DMS153 (cell line): Measurements from ENCODE around the gene OR56A3.

Experiments used
- DNase-seq: peaks from one replicate; lab custom pipeline; 2025; lab: John Stamatoyannopoulos, UW

The OR56A3 gene

GRCh38 chr11:5973530-5973929 lies 31.5 kb downstream of the OR56A3 start:
- no peak for DNase-seq

DNA sequence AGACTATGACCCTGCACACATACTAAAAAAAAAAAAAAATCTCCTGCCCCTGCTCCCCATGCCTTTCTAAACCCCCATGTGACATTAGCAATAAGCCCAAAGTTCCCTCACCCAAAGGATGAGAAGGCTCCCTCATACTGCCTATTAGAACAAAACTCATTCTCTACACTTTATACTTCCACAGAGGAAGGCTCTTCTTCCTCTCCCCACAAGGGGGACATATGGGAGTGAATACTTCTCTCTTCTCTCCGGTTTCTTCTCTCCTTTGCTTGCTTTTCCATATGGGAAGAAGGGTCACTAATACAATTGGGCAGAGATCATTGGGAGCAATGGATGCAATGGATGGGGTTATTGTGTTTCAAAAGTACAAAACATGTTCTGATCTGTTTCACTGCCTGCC lies 41.4 kb downstream of the OR56A3 start:
- DNase-seq = no peak

DNA sequence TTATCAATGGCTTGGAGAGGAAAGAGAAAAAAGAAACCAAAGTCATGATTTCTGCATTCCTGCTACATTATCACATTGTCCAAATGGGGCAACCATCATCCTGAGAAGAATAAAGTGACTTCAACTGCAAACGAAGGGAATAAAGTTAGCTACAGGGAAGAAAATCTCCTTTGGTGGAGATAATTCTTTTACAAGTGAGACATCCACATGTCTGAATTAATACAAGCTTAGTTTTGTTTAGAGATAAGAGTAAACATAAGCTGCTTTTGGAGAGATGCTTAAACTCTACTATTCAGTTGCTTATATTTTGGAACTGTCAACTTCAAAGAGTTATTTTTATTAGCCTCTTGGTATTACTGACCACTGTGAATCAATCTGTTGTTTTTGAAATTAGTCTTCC lies 44.8 kb downstream of the OR56A3 start, which contains the start of gene OR52L1:
OR52L1 (minus strand) TSS at position 101 of the 400 bp plus-strand sequence; CDS start at position 46, 55 bp downstream.
- no peak for DNase-seq

- DNase-seq = no peak
Measured at GRCh38 chr11:5989203-5989602, 47.2 kb downstream of the OR56A3 start.

DNA sequence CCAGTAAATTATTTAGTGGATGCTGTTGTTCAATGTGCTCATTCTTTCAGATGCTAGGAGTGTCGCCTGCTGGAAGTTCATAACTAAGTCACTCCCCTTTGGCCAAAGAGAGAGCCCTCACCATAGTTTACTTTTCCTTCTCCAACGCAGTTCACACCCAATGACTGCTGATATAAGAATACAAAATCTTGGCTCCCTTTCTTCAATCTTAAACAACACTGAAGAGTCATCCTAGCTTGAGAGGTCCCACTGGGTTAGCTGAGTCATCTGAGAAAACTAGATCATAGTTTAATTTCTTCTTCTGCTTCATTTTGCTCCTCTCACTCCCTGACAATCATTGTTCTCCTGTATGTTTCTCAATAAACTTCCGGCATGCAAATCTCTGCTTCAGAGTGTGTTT lies 50.1 kb downstream of the OR56A3 start:
- no peak for DNase-seq

DNA sequence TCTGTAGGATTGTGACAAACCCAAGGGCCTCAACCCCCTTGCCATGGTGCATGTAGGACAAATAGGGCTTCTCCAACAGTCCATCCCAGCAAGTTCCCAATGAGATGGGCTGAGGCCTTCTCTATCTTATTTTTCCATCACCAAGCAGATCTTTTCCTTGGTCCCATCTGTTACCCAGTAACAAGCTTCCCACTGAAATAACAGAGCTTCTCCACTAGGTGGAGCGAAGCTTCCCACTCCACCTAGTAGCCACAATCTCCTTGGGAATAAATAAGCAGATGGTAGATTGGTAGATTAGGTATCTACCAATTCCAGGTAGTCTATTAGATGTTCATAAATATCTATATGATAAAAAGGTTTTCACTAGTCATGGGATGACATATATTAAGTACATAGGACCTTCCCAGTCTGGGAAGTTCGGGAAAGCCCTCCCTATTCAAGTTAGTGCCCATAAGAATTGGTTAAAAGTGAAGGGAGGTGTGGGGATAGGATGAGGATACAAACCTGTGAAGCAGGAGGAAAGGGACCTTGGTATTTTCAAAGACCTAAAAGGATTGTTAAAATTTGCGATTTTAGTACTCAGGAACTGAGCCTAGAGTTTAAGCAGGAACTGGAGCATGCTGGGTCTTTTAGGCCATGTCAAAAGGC lies 50.7 kb downstream of the OR56A3 start:
- DNase-seq = no peak

- no peak for DNase-seq
Measured at GRCh38 chr11:5994791-5995190, 52.7 kb downstream of the OR56A3 start.
